Measurements from ENCODE around the gene DPP4. TPM values are rescaled to one million over a fixed set of nuclear protein-coding genes. Genes with fewer than 3 reads are reported as not detected.

DPP4 gene
- total RNA-seq, 1 donor from 2014 or later = not detected

- Mint-ChIP-seq H3K27ac (ENCODE audit: unreplicated experiment) (no peak overlapping the region), H3K9me3 (ENCODE audit: unreplicated experiment) (no peaks in the 10 kb centered on the region), H3K36me3 (ENCODE audit: unreplicated experiment) (no peaks in the 10 kb centered on the region), H3K4me3 (ENCODE audit: unreplicated experiment) (no peak overlapping the region), H3K27me3 (ENCODE audit: unreplicated experiment) (peaks cover 10% of the 10 kb centered on the region), H3K4me1 (ENCODE audit: unreplicated experiment) (peaks cover 11% of the 10 kb centered on the region)
- TF ChIP-seq CTCF (IDR thresholded peaks at IDR 0.05) = no peak
- no peak for DNase-seq (ENCODE audit: extremely low spot score, unreplicated experiment)
Observed at GRCh38 chr2:161990741-161991140, 83.3 kb downstream of the DPP4 start.

GRCh38 chr2:161990036-161990435 is 84.0 kb downstream of the DPP4 start:
- TF ChIP-seq CTCF (IDR thresholded peaks at IDR 0.05) = no peak
- Mint-ChIP-seq H3K4me1 (ENCODE audit: unreplicated experiment) (peaks cover 11% of the 10 kb centered on the region), H3K27me3 (ENCODE audit: unreplicated experiment) (peaks cover 5% of the 10 kb centered on the region), H3K27ac (ENCODE audit: unreplicated experiment) (no peak overlapping the region), H3K36me3 (ENCODE audit: unreplicated experiment) (no peaks in the 10 kb centered on the region), H3K9me3 (ENCODE audit: unreplicated experiment) (no peaks in the 10 kb centered on the region), H3K4me3 (ENCODE audit: unreplicated experiment) (no peak overlapping the region)
- DNase-seq (ENCODE audit: extremely low spot score, unreplicated experiment) = no peak

GRCh38 chr2:161988589-161988988 is 85.4 kb downstream of the DPP4 start:
- no peak overlapping the region for H3K4me3 Mint-ChIP-seq (ENCODE audit: unreplicated experiment)
- no peak for TF ChIP-seq CTCF (IDR thresholded peaks at IDR 0.05)
- no peaks in the 10 kb centered on the region for H3K36me3 Mint-ChIP-seq (ENCODE audit: unreplicated experiment)
- DNase-seq (ENCODE audit: extremely low spot score, unreplicated experiment) = no peak
- H3K9me3 Mint-ChIP-seq (ENCODE audit: unreplicated experiment) = no peaks in the 10 kb centered on the region
- H3K4me1 Mint-ChIP-seq (ENCODE audit: unreplicated experiment) = peaks cover 13% of the 10 kb centered on the region
- peaks cover 5% of the 10 kb centered on the region for H3K27me3 Mint-ChIP-seq (ENCODE audit: unreplicated experiment)
- H3K27ac Mint-ChIP-seq (ENCODE audit: unreplicated experiment) = no peak overlapping the region

GRCh38 chr2:161987311-161987710 is 86.7 kb downstream of the DPP4 start:
- Mint-ChIP-seq H3K36me3 (ENCODE audit: unreplicated experiment) (no peaks in the 10 kb centered on the region), H3K27ac (ENCODE audit: unreplicated experiment) (no peak overlapping the region)

GRCh38 chr2:161983866-161984265 is 90.1 kb downstream of the DPP4 start:
- Mint-ChIP-seq H3K9me3 (ENCODE audit: unreplicated experiment) (no peaks in the 10 kb centered on the region), H3K27ac (ENCODE audit: unreplicated experiment) (no peak overlapping the region), H3K4me3 (ENCODE audit: unreplicated experiment) (no peak overlapping the region), H3K36me3 (ENCODE audit: unreplicated experiment) (no peaks in the 10 kb centered on the region), H3K27me3 (ENCODE audit: unreplicated experiment) (no peaks in the 10 kb centered on the region), H3K4me1 (ENCODE audit: unreplicated experiment) (peaks cover 2% of the 10 kb centered on the region)
- DNase-seq (ENCODE audit: extremely low spot score, unreplicated experiment) = no peak
- TF ChIP-seq CTCF (IDR thresholded peaks at IDR 0.05) = no peak

More at GRCh38 chr2:161987311-161987710, 86.7 kb downstream of the DPP4 start:
- Mint-ChIP-seq H3K9me3 (ENCODE audit: unreplicated experiment) (no peaks in the 10 kb centered on the region), H3K4me1 (ENCODE audit: unreplicated experiment) (peaks cover 8% of the 10 kb centered on the region), H3K27me3 (ENCODE audit: unreplicated experiment) (no peaks in the 10 kb centered on the region), H3K4me3 (ENCODE audit: unreplicated experiment) (no peak overlapping the region)
- TF ChIP-seq CTCF (IDR thresholded peaks at IDR 0.05) = no peak
- no peak for DNase-seq (ENCODE audit: extremely low spot score, unreplicated experiment)
